ENCODE results near the gene CUL4A.

- TF ChIP-seq NFIC (IDR thresholded peaks at IDR 0.05; ENCODE audit: borderline replicate concordance), result no peak
- TF ChIP-seq CTCF (IDR thresholded peaks at IDR 0.05), result no peak
- TF ChIP-seq TAF1 (IDR thresholded peaks at IDR 0.05; ENCODE audit: borderline replicate concordance, low read depth, low read length), result no peak
- TF ChIP-seq POLR2AphosphoS5 (IDR thresholded peaks at IDR 0.05; ENCODE audit: low read depth, low read length), result no peak
- no peak for TF ChIP-seq ZBTB33 (IDR thresholded peaks at IDR 0.05; ENCODE audit: borderline replicate concordance, low read depth)
- no peak for TF ChIP-seq GABPA (IDR thresholded peaks at IDR 0.05; ENCODE audit: low read depth)
- no peak for TF ChIP-seq ELF1 (IDR thresholded peaks at IDR 0.05)
- no peak for TF ChIP-seq SIN3A (IDR thresholded peaks at IDR 0.05; ENCODE audit: borderline replicate concordance, low read depth, low read length)
- TF ChIP-seq REST (IDR thresholded peaks at IDR 0.05; ENCODE audit: low read depth, low read length), result no peak
- TF ChIP-seq EP300 (IDR thresholded peaks at IDR 0.05; ENCODE audit: borderline replicate concordance in 1 of 2, low read depth in 1 of 2, low read length in 1 of 2), result no peak
- TF ChIP-seq YY1 (IDR thresholded peaks at IDR 0.05; ENCODE audit: low read depth), result no peak
- no peak for TF ChIP-seq JUND (IDR thresholded peaks at IDR 0.05)
Observed at GRCh38 chr13:113315992-113316391, 106.6 kb downstream of the CUL4A start.
